IMR-90 (cell line): ENCODE data around the gene ILRUN. TPM values are rescaled to one million over a fixed set of nuclear protein-coding genes. Genes with fewer than 3 reads are reported as not detected.
"Not testable (repeated sequence)": the region's sequence is repeated elsewhere in the genome, so short reads cannot be mapped to it uniquely, and the experiment has no call there.

Source experiments
- ATAC-seq: fragments of 200-7000 bp; cut with Tn5 transposase; 2 replicates; pipeline ENCODE4 v1.9.1; 2020; ENCODE audit warnings: low read depth, mild to moderate bottlenecking, moderate library complexity
- BruUV-seq: library from RNA; stranded (reverse); fragments of 400-500 nt; replicated peaks from 2 replicates; lab custom pipeline; 2021; lab: Mats Ljungman, UMichigan
- CTCF ChIA-PET: fragments of 300-600 bp; formaldehyde crosslinking; extraction: SDS; loops from one replicate; lab custom pipeline; 2021; ENCODE audit warnings: antibody characterized with exemption; lab: Yijun Ruan, JAX
- POLR2A ChIA-PET: fragments of 300-600 bp; sonication (Branson Sonifier 250); formaldehyde crosslinking; loops from one replicate; lab custom pipeline; 2022; ENCODE audit warnings: antibody characterized with exemption; ENCODE audit not compliant: unreplicated experiment; lab: Charles Lee
- DNase-seq: peaks from one replicate; pipeline ENCODE4 v3.0.0; 2013
- H2AFZ ChIP-seq: replicated peaks from 2 replicates; pipeline ENCODE3; 2013; ENCODE audit warnings: low read length, mild to moderate bottlenecking; ENCODE audit not compliant: poor library complexity
- H2AK5ac ChIP-seq: 2 replicates; pipeline ENCODE4 v1.6.1; 2013; ENCODE audit warnings: low read depth, low read length, inconsistent platforms
- H2AK9ac ChIP-seq: replicated peaks from 2 replicates; pipeline ENCODE3; 2013; ENCODE audit warnings: mild to moderate bottlenecking, low read depth, low read length, moderate library complexity; ENCODE audit not compliant: poor library complexity
- H2BK120ac ChIP-seq: 2 replicates; pipeline ENCODE4 v1.6.1; 2013; ENCODE audit warnings: low read depth, low read length, inconsistent platforms
- H2BK15ac ChIP-seq: 3 replicates; pipeline ENCODE4 v1.6.1; 2013; ENCODE audit warnings: low read depth, low read length, inconsistent platforms
- H2BK20ac ChIP-seq: 2 replicates; pipeline ENCODE4 v1.6.1; 2013; ENCODE audit warnings: low read depth, mild to moderate bottlenecking, inconsistent platforms, low read length, moderate library complexity
- H2BK5ac ChIP-seq: 2 replicates; pipeline ENCODE4 v1.6.1; 2013; ENCODE audit warnings: mild to moderate bottlenecking, low read depth, low read length, inconsistent platforms; ENCODE audit not compliant: poor library complexity, severe bottlenecking
- H3K14ac ChIP-seq: replicated peaks from 2 replicates; pipeline ENCODE4 v1.6.1; 2013; ENCODE audit warnings: low read depth, low read length, inconsistent platforms
- H3K18ac ChIP-seq: 2 replicates; pipeline ENCODE4 v1.6.1; 2013; ENCODE audit warnings: low read depth, low read length, control low read depth
- H3K23ac ChIP-seq: 2 replicates; pipeline ENCODE4 v1.6.1; 2013; ENCODE audit warnings: low read depth, low read length, inconsistent platforms
- H3K27ac ChIP-seq: 2 replicates; pipeline ENCODE4 v1.5.1; 2013; ENCODE audit warnings: mild to moderate bottlenecking, control low read depth, low read length; ENCODE audit not compliant: insufficient read depth
- H3K27me3 ChIP-seq: 2 replicates; pipeline ENCODE4 v1.6.1; 2013; ENCODE audit warnings: low read length; ENCODE audit not compliant: control insufficient read depth, insufficient read depth
- H3K36me3 ChIP-seq: 2 replicates; pipeline ENCODE4 v1.6.1; 2013; ENCODE audit warnings: low read length, mixed read lengths; ENCODE audit not compliant: control insufficient read depth, insufficient read depth
- H3K4ac ChIP-seq: 2 replicates; pipeline ENCODE4 v1.6.1; 2013; ENCODE audit warnings: low read depth, low read length, inconsistent platforms
- H3K4me1 ChIP-seq: 2 replicates; pipeline ENCODE4 v1.6.1; 2013; ENCODE audit warnings: low read length, mixed read lengths; ENCODE audit not compliant: control insufficient read depth, insufficient read depth
- H3K4me2 ChIP-seq: 2 replicates; pipeline ENCODE4 v1.6.1; 2013; ENCODE audit warnings: low read depth, mild to moderate bottlenecking, control low read depth, low read length, moderate library complexity
- H3K4me3 ChIP-seq: 2 replicates; pipeline ENCODE4 v1.5.1; 2013; ENCODE audit warnings: low read depth, mild to moderate bottlenecking, control low read depth, low read length, moderate library complexity; ENCODE audit not compliant: insufficient read depth
- H3K56ac ChIP-seq: 2 replicates; pipeline ENCODE4 v1.6.1; 2013; ENCODE audit warnings: low read length, inconsistent platforms; ENCODE audit not compliant: insufficient read depth; ENCODE audit errors: extremely low read depth
- H3K79me1 ChIP-seq, 2 experiments: 2 replicates each; pipeline ENCODE4 v1.6.1; 2013; ENCODE audit warnings: low read length in 2 of 2, inconsistent platforms in 1 of 2, low read depth in 1 of 2
- H3K9ac ChIP-seq: 2 replicates; pipeline ENCODE4 v1.6.1; 2013; ENCODE audit warnings: low read depth, low read length, control low read depth
- H3K9me1 ChIP-seq: 2 replicates; pipeline ENCODE4 v1.6.1; 2013; ENCODE audit warnings: low read length, inconsistent platforms; ENCODE audit not compliant: insufficient read depth
- H3K9me3 ChIP-seq: 2 replicates; pipeline ENCODE4 v1.6.1; 2013; ENCODE audit warnings: low read length; ENCODE audit not compliant: control insufficient read depth, insufficient read depth
- H4K20me1 ChIP-seq: 2 replicates; pipeline ENCODE4 v1.6.1; 2013; ENCODE audit warnings: low read length, inconsistent platforms; ENCODE audit not compliant: insufficient read depth
- H4K5ac ChIP-seq: 2 replicates; pipeline ENCODE4 v1.6.1; 2013; ENCODE audit warnings: mild to moderate bottlenecking, low read depth, low read length, control low read depth
- H4K8ac ChIP-seq, 2 experiments: 2 replicates each; pipeline ENCODE4 v1.6.1; 2013; ENCODE audit warnings: low read depth in 2 of 2, low read length in 2 of 2, control low read depth in 1 of 2, inconsistent platforms in 1 of 2
- H4K91ac ChIP-seq: 2 replicates; pipeline ENCODE4 v1.6.1; 2013; ENCODE audit warnings: low read depth, low read length, inconsistent platforms; ENCODE audit not compliant: insufficient read depth
- WGBS, 2 experiments: methylation state at CpG; one replicate each; pipeline versions ENCODE4 v1.1.5 to v1.1.7; 2013; ENCODE audit warnings: missing lambda C conversion rate in 2 of 2; ENCODE audit not compliant: insufficient read length in 1 of 2; ENCODE audit errors: extremely low coverage in 2 of 2; 5-methylcytosine and 5-hydroxymethylcytosine counted together
- dilution Hi-C: fragments of 300-500 bp; cut with HindIII; formaldehyde crosslinking; loops from one replicate; pipeline ENCODE4 v1.14.3; 2018; ENCODE audit warnings: low sequenced_read_pairs; ENCODE audit not compliant: unreplicated experiment
- in situ Hi-C: fragments of 300-500 bp; cut with MboI; formaldehyde crosslinking; loops from 3 replicates; pipeline ENCODE4 v1.14.3; 2019; ENCODE audit warnings: low sequenced_read_pairs, inconsistent platforms, mixed read lengths
- intact Hi-C: fragments of 100-400 bp; cut with micrococcal nuclease; formaldehyde crosslinking; loops from 2 replicates; pipeline ENCODE4 v1.10.0; 2022
- polyA plus RNA-seq, 3 experiments: library from polyadenylated mRNA; depleted of rRNA; stranded (reverse); fragments of >200 nt; gene quantifications; 2 replicates each; pipeline ENCODE4 v1.2.3, GENCODE V29; 2012; ENCODE audit warnings: low replicate concordance in 1 of 3
- total RNA-seq: library from RNA; depleted of rRNA; stranded (reverse); fragments of >200 nt; gene quantifications from 2 replicates; pipeline ENCODE4 v1.2.3, GENCODE V29; 2012

The ILRUN gene
- total and polyA plus RNA-seq, 2 of the 4 experiments (the other 2 are of a cell fraction), result 25.4 to 29.9 TPM

DNA sequence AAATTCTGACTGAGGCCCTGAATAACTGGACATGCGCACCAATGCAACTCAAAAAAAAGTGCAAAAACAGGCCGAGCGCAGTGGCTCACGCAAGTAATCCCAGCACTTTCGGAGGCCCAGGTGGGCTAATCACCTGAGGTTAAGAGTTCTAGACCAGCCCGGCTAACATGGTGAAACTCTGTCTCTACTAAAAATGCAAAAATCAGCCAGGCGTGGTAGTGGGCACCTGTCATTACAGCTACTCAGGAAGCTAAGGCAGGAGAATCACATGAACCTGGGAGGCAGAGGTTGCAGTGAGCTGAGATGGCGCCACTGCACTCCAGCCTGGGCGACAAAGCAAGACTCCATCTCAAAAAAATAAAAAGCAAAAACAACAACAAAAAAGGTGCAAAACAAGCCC lies 21.6 kb downstream of the ILRUN start:
- not testable (repeated sequence) for BruUV-seq, H3K36me3 ChIP-seq, ATAC-seq

More for the DNA sequence above, 21.6 kb downstream of the ILRUN start:
- H3K4me3 ChIP-seq, H4K91ac ChIP-seq, H2BK5ac ChIP-seq, H2AFZ ChIP-seq, H4K8ac ChIP-seq, H3K4ac ChIP-seq, H3K27ac ChIP-seq, H2BK20ac ChIP-seq, H3K9me1 ChIP-seq, H3K23ac ChIP-seq, POLR2A ChIA-PET, H3K56ac ChIP-seq, H4K5ac ChIP-seq, H3K9ac ChIP-seq, CTCF ChIA-PET, intact Hi-C loops, H2AK9ac ChIP-seq, H2BK15ac ChIP-seq, H3K14ac ChIP-seq, DNase-seq, H3K18ac ChIP-seq, H2AK5ac ChIP-seq, H3K27me3 ChIP-seq, dilution Hi-C loops, H3K9me3 ChIP-seq, H2BK120ac ChIP-seq, H3K4me2 ChIP-seq, in situ Hi-C loops: not testable (repeated sequence)
- peaks cover 42 to 71% of the 10 kb centered on the region in 2 experiments for H3K79me1 ChIP-seq
- H4K20me1 ChIP-seq, result peaks cover 19% of the 10 kb centered on the region
- 96% methylated on average over 3 of the region's 9 CpGs; no CpG with 5 or more reads in 1 of the 2 experiments for WGBS, 2 experiments
- peaks cover 21% of the 10 kb centered on the region for H3K4me1 ChIP-seq
